ENCODE data around the gene SMYD1.

DNA sequence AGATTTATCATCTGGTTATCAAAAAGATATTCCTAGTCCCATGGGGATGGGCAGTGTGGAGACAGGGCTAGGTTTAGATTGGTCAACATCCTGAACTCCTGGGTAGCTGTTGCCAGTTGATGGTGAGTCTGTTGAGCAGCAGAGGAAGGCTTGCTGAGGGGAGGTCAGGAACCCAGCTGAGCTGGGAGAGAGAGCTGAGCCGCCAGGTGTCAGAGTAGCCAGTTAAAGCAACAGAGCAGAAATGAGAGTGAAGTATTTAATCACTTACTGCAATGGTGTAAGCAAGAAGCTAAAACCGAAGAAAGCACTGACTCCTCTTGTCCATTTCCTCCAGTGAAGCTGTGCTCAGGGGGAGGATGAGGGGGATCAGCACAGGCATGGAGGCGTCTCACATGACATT, 29.6 kb downstream of the SMYD1 start:
- TF ChIP-seq ESRRG (CRISPR knock-in tag; IDR thresholded peaks at IDR 0.05) (no peak), TOX (CRISPR knock-in tag; IDR thresholded peaks at IDR 0.05; ENCODE audit: borderline replicate concordance) (no peak)

Measured in SK-N-SH treated with all-trans-retinoic acid at 6 μM for 48 hours (cell line).